Endothelial cell of umbilical vein (primary cell): Measurements from ENCODE around the gene PPM1L.

Experiments
- CTCF ChIP-seq, 2 donors: IDR thresholded peaks; 1 replicate in 1 of 2; 2 replicates in 1 of 2; pipeline ENCODE4 v1.5.1; 2011; ENCODE audit warnings: low read length in 2 of 2, mild to moderate bottlenecking in 2 of 2, moderate library complexity in 2 of 2, control low read depth in 1 of 2, inconsistent platforms in 1 of 2, low read depth in 1 of 2; ENCODE audit not compliant: insufficient read depth in 1 of 2; ENCODE audit errors: extremely low read depth in 1 of 2
- POLR2A ChIP-seq: IDR thresholded peaks from 2 replicates; pipeline ENCODE4 v1.6.1; 2012; ENCODE audit warnings: low read depth, mild to moderate bottlenecking, control low read depth, low read length
- POLR2AphosphoS5 ChIP-seq: IDR thresholded peaks from 2 replicates; pipeline ENCODE4 v1.6.1; 2012; ENCODE audit warnings: low read depth, mild to moderate bottlenecking, control low read depth, low read length, moderate library complexity; ENCODE audit not compliant: insufficient read depth

GRCh38 chr3:161107311-161107710, 351.3 kb downstream of the PPM1L start:
- no peak for TF ChIP-seq CTCF (IDR thresholded peaks at IDR 0.05; ENCODE audit: extremely low read depth in 1 of 2, insufficient read depth in 1 of 2, low read depth in 1 of 2, low read length in 2 of 2)
- no peak for TF ChIP-seq POLR2A
- TF ChIP-seq POLR2AphosphoS5, result no peak
